Epithelial cell of prostate (primary cell): ENCODE results near the gene ERG.

Experiments
- DNase-seq: peaks from one replicate; pipeline ENCODE4 v3.0.0-alpha.2; 2011; ENCODE audit warnings: low read depth, low spot score
- H3K27ac ChIP-seq: fragments of 450-650 bp; 2 replicates; pipeline ENCODE4 v1.5.1; 2017; ENCODE audit warnings: mild to moderate bottlenecking

Gene ERG

DNA sequence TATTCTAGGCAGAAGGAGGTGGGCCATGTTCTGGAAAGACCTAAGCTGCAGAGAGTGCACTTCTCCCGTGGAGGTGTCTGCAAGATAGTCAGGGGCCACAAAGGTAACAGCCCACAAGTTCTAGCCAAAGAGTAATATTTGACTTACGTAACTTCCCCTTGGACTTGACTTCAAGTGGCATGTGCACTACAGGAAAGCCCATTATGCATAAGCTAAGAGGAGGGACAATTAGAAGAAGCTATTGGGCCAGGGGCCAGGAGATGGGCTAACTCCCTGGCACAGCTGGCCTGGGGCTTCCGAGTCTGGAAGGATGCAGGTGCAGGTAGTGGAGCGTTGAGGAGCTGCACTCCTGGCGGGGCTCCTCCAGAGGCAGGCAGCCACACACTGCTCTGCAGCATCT, 58.3 kb downstream of the ERG start:
- H3K27ac ChIP-seq: no peak overlapping the region
- no peak for DNase-seq

DNA sequence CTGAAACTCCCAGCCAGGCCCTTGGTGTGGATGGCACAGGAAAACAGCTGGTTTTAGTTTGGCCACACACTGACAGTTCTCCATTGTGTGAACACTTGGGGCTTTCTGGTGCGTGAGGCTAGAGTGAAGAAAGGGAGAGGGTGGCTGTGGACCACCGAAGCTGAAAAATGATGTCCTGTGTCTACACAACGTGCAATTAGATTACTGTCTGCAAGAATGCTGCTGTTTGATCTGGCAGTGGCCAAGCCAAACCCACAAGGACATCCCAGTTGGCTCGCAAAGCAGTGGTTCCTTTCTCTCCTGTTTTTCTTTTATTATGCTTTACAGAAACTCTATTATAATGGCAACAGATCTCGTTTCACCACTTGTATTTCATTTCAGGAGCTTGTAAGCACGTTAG, 58.9 kb downstream of the ERG start:
- no peak for DNase-seq
- no peak overlapping the region for H3K27ac ChIP-seq

DNA sequence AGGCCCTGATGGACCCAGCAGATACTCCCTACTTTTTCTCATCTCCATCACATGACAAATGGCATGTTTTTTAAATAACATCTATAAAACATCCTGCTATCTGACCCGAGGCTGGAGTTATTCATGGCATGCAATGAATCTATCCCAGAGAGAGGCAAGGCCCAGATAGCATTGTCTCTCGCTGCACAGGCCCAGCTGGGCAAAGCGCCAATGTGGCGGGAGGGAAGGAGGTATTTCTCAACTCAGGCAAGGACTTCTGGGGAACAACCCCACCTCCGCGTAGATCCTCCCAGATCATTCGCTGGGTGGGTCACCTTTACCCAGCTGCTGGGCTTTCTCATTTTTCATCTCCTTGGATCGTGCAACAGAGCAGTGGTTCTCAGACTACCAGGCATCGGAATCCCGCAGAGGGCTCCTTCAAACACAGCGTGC, 59.8 kb downstream of the ERG start:
- no peak for DNase-seq
- H3K27ac ChIP-seq: no peak overlapping the region

DNA sequence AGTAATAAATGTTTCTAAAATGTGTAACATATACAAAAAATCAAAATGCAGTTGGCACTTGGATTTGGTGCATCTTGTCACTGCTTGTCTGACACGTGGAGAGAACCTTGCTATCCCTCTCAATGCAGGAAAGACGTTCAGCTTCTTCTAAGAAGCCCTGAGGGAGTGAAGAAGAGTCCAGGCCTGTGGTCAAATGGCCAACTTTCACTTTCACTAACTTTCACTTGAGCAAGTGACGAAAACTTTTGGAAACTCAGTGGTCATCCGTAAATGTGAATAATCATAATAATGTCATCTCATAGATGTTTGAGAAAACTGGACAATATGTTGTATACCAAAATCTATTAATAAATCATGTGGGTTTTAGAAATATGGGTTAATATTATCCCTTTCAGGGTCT, 61.9 kb downstream of the ERG start:
- no peak for DNase-seq
- H3K27ac ChIP-seq: no peak overlapping the region

DNA sequence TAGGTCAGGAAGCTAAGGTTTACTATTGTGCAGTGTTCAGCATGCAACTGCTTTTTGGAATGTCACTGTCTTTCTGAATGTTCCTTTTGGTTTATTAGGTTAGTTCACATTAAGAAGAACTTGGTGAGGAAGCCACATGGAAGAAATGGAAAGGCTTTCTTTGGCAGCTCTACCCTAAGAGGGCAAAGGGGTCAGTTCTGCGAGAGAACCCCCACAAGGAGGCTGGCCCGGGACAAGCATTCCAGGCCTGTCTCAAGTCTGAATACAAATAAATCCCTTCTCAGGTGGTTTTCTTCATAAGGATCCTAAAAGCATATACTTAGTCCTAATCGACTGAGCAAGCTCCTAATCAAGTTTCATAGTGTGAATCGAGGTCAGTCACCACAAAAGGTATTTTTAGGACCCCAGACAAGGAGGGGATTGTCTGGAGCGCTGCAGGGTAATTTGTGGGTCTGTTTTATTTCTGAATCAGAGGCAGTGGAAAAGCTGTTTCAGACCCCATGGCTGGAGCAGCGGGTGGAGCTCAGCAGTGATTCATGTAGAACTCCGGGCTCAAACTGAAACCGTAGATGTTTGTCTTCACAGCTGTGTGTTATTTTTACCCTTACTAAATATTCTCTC, 63.3 kb downstream of the ERG start:
- H3K27ac ChIP-seq: no peak overlapping the region
- DNase-seq: peak; percentile 27

DNA sequence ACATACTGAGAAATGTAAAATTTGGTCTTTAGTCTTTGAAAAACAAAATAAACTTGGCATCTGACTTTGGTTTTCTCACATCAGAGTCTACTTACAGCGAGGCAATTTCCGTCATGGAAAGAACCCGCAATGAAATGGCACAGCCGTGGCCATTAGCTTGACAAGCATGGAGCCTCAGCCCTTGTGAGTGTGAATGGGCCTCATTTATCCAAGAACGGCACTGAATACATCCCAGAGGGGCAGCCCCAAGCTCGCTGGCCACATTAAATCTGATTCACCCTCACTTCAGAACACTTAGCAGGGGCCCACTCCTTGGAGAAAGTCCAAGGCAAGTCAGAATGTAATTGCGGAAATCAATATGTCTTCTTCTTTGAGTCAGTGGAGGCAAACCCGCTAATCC, 64.8 kb downstream of the ERG start:
- DNase-seq: no peak
- no peak overlapping the region for H3K27ac ChIP-seq

DNA sequence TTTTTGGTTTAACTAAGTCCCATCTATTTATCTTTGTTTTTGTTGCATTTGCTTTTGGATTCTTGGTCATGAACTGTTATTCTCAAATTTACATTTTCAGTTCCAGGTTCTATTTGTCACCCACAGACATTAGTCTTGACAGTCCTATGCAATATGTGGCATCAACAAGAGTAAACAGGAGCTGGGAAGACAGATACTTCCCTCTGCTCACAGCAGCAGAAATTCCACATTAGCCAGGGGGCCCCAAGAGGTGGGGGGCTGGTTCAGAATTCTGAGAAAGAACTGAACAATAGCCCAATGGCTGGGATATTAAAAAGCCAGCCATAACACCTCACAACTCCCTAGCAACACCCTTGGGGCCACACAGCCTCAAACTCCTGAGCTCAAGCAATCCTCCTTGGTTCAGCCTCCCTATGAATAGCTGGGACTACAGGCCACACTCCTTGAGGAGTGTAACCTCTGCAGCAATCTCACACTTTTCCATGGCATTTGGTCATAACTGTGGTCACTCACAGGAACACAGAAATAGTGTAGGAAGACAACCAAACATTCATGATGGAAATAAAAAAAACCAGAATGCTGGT, 67.8 kb downstream of the ERG start:
- H3K27ac ChIP-seq: no peak overlapping the region
- no peak for DNase-seq

DNA sequence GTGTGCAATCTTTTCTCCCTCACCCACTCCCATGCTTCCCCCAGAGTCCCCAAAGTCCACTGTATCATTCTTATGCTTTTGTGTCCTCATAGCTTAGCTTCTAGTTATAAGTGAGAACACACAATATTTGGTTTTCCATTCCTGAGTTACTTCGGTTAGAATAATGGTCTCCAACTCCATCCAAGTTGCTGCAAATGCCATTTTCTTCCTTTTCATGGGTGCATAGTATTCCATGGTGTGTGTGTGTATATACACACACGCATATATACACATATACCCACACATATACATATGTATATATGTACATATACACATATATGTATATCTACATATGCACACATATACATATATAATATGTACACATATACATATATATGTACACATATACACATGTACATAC, 69.3 kb downstream of the ERG start:
- no peak for DNase-seq
- no peak overlapping the region for H3K27ac ChIP-seq

DNA sequence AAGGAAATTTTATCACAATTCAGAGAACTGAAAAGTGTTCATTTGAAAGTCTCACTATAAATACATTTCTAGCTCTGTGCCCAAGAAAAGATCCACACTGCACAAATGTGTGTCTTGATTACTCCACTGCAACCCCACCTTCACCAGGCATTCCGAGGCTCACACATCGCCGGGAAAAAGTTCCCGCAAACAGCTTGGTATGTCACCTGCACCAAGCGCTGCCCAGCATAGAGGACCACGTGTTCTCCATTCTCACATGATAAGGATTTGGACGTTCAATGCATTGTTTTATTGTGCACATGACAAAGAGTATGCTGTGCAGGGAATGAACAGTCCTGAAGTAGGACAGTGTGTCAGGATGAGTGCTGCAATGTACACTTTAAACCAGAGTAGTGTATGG, 70.1 kb downstream of the ERG start:
- no peak overlapping the region for H3K27ac ChIP-seq
- no peak for DNase-seq

DNA sequence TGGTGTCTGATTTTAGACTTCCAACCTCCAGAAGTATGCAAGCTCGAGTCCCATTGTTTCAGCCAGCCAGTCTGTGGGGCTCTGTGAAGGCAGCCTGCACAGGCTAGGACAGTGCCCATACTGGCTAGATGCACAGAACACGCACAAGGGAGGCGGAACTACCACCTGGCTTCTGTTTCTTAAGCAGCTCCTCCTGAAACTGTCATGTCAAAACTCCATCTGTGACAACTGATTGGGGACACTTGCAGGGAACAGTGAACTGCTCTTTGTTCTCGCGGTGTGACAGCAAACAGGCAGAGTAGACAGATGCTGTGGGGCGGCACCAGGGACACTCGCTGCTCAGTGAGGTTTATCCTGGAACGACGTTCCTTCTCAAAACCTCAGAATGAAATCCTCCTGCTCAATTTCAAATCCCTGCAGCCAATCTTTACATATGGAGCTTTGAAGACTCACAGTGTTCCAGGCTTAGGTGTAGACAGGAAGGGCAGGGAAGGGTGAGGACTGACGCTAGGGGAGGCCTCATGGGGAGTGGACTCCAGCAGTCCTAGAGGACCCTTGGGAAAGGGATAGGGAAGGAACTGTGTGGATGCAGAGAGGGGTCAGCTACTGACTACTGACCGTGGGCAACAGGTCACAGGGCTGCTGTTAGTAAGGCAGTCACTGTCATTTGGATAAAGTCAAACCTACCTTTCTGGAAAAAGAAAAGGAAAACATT, 73.8 kb downstream of the ERG start:
- no peak overlapping the region for H3K27ac ChIP-seq
- no peak for DNase-seq

DNA sequence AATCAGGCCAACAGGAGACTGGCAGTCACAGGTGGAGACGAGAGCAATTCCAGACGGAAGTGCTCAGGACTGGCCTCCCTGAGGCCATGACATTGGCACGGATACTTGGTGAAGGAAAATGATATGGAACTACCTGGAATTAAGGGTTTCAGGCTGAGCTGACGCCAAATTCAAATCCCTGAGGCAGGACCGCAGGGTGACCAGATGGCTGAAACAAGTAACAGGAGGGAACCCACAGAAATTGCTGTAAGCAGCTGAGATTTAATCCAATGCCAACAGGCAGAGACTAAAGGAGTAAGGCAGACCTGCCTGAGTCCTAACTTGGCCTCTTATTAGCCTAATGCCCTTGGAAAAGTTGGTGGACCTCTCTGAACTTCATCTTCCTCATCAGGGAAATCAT, 76.2 kb downstream of the ERG start:
- H3K27ac ChIP-seq: no peak overlapping the region
- DNase-seq: no peak

DNA sequence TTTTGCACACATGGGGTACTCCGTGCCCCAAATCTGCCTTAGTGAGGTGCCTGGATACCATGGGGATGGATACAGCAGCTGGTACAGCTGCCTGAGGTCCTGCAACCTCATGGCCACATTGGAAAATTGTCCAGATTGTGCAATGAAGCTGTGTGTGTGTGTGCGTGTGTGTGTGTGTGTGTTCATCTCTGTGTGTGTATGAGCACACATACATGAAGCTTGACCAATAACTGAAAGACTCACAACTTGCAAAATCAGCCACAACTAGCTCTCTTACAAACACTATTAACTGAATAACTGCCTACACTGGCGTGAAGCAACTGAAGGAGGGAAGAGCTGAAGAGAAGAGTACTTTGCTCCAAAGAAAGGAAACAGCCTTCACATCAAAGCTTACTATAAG, 78.1 kb downstream of the ERG start:
- DNase-seq: no peak
- H3K27ac ChIP-seq: no peak overlapping the region

DNA sequence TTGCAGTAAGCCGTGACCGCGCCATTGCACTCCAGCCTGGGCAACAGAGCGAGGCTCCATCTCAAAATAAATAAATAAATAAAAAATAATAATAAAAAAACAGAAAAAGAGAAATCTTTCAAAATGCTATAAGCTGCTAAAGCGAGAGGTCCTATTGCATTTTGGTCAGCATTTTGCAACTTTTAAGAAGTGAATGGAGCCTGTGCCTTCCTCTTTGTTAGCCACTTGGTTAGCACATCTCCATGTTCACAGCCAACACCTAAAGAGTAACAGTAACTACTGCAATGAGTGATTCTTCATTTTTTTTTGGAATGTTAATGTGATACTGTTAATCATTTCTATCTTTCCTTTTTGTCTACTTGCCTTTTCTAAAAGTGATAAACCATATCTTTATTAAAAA, 80.6 kb downstream of the ERG start:
- no peak overlapping the region for H3K27ac ChIP-seq
- no peak for DNase-seq

DNA sequence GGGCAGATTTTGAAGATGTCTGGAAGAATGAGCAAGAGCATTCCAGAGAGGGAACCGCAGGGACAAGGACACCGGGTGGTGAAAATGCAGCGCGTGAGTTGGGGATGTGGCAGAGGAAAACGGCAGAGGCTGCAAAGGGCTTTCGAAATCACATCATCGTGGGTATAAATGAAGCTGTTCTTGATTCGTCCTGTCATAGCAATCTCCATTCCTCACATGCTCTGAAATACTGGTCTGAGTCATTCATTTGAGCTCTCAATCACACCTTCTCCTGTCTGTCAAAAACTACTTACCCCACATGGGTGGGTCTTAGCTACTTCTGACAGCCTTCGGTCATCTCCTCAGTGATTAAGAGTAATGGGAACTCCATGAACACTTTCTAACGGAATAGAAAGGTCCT, 81.5 kb downstream of the ERG start:
- H3K27ac ChIP-seq: no peak overlapping the region
- no peak for DNase-seq

DNA sequence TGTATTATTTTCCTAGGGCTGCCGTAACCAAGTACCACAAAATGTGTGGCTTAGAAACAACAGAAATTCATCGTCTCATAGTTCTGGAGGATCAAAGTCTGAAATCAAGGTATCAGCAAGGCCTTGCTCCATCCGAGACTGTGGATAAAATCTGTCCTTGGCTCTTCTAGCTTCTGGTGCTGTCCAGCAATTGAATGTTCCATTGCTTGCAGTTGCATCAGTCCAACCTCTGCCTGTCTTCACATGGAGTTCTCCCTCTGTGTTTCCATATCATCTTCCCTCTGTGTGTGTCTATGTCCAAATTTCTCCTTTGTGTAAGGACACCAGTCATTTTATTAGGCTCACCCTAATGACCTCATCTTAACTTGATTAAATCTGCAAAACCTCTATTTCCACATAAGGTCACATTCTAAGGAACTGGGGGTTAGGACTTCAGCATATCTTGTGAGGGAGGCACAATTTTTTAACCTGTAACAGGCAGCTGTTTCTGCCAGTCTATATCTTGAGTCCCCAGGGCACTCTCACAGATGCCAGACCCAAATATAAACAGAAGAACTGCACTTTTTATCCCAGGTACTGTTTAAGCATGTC, 84.2 kb downstream of the ERG start:
- no peak overlapping the region for H3K27ac ChIP-seq

DNA sequence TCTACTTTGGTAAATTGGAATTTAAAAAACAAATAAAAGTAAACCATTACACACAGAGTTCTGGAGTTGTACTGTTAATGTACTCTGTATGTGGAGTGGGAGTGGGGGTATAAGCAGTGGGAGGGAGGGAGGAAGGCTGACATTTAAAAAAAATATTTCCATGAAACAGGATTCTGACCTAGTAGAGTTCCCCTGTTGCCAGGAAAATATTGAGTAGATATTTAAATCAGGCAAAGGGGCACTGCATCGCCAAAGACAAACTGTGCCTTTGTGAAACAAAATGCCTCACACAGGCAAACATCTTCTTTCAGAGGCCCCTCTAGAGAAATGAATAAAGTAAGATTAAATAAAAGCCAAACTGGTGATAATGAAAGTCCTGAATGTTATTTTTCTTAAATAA, 87.8 kb downstream of the ERG start:
- no peak overlapping the region for H3K27ac ChIP-seq

More for the DNA sequence above, 84.2 kb downstream of the ERG start:
- no peak for DNase-seq

DNA sequence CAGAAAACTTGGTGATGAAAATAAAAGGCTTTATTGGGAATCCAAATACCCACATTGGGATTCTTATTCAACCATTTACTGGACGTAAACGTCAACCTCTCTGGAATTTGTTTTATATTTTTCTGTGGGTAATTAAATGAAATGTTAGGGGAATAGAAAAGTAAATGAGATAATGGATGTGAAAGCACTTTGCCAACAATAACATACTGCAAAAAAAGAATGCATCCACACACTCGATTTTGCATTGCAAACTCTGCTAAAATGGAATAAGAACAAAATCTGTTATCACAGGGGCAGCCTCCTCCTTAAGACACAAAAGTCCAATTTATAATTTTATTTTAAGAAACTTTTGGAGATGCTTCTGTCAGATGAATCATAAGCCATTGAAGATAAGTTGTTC, 88.4 kb downstream of the ERG start:
- DNase-seq: no peak
- H3K27ac ChIP-seq: no peak overlapping the region

More for the DNA sequence above, 87.8 kb downstream of the ERG start:
- no peak for DNase-seq

DNA sequence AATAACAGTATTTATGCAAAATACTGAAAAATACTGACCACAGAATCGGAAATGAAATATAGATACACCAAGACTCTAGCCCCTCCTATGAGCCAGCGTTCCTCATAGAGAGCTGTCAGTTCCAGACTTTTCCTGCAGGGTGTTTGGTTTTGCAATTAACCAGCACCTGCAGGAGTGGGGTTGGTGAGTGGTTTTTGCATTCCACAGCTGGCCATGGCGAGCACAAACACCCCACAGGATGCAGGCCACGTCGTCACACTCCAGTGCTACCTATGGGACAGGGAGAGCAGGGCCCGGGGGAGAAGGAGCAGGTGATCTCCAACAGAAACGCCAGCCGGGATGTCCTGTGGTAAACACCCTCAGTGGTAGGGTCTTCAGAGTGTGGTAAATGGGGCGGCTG, 94.1 kb downstream of the ERG start:
- no peak for DNase-seq
- H3K27ac ChIP-seq: no peak overlapping the region

DNA sequence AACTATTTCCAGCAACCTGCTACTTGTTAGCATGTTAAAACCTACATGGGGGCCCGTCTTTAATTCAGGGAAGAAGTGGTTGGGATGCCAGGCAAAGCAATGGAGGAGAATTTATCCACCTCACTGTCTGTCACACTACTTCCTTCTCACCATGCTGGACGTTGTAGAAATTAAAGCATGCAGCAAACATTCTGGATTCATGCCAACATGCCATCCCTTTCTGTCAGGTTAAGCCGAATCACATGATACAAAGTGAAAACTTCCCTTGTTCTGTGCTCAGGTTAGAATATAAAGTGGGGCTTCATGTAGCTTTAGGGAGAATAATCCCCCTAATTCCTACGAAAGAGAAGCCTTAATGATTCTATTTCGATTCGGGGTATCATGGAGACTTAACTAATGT, 95.5 kb downstream of the ERG start:
- H3K27ac ChIP-seq: no peak overlapping the region

DNA sequence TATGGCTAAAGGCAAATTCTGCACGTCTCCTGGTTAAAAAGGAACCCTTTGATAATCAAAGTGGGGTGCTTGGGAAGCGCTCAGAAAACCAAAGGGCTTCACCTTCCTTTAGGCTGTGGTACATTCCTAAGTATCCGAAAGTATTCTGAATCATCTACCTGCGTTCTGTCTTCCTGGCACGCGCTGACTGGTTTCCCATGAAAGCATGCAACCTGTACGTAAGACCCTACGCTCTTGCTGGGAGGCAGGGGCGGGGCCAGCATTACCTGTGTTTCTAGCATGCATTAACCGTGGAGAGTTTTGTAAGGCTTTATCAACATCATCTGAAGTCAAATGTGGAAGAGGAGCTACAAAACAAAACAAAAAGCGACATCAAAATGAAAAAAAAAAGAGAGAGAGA, 96.0 kb downstream of the ERG start:
- DNase-seq: peak; percentile 3
- H3K27ac ChIP-seq: no peak overlapping the region

More for the DNA sequence above, 95.5 kb downstream of the ERG start:
- DNase-seq: no peak

DNA sequence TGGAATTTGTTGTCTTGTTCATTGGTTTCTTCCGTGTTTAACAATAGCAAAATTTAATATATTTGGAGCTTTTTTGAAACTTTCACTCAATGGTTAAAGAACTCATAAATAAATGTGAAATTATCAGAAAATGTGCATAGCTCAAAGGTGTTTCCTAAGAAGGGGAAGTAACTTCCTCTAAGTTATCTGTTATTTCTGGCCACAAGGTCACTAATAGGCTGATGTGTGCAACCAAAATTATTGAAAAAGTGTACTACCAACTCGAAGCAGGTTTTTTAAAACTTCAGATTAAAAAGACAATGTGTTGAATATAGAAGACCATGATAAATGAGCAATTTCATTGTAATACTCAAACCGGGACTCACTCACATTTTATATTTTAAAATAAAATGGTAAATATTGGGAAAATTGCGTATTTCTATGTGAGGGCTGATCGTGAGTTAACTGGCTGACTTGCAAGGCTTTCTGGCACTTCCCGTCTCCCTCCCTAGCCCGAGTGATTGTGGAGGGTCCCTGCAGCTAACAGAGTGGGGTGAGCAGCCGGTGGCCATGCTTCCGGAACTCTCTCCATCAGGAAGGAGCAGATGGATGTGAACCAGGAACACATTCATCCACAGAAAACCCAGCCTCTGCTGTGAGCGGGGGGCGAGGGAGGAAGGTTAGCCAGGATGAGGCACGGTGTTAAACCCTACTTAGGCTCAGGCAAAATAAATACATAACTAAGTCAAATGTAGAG, 96.9 kb downstream of the ERG start:
- no peak for DNase-seq
- no peak overlapping the region for H3K27ac ChIP-seq
